RCC 7860 (cell line): ENCODE measurements around the gene GPA33.

Source experiments
- DNase-seq: peaks from one replicate; pipeline ENCODE4 v3.0.0-alpha.2; 2015; ENCODE audit warnings: low spot score
- FAIRE-seq: peaks from 2 replicates; lab custom pipeline; 2012; peaks lifted over from hg19 to GRCh38; lab: Jason Lieb, UNC

GPA33 gene

DNA sequence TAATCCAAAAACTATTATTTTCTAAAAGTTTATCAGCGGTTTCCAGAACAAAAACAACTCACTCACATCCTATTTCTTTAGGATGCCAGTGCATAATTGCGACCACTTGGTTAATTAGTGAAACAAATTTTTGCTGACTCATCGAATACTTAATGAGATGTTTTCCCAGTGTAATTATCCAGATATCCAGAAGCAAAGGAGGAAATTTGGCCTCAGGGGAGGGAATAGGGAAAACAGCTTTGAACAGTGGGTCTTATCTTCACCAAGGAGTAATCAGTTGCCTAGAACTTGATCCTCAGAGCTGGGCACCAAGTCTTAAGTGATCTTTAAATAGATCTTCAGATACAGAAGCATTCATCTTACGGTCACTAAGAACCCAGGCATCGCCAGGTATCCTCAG is 28.0 kb upstream of the GPA33 start:
- DNase-seq (no peak), FAIRE-seq (no peak)

DNA sequence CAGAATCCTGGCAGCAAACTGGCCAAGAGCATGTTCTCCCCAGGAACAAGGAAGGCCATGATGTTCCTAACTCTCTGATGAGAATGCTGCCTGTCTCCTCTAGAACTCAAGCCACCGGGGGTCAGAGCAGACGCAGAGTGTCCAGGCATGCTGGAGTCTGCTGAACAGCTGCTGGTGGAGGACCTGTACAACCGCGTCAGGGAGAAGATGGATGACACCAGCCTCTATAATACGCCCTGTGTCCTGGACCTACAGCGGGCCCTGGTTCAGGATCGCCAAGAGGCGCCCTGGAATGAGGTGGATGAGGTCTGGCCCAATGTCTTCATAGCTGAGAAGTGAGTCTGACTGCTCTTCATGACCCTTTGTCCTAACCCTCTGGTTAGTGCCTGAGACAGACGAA is 27.0 kb upstream of the GPA33 start:
- DNase-seq = no peak
- no peak for FAIRE-seq

DNA sequence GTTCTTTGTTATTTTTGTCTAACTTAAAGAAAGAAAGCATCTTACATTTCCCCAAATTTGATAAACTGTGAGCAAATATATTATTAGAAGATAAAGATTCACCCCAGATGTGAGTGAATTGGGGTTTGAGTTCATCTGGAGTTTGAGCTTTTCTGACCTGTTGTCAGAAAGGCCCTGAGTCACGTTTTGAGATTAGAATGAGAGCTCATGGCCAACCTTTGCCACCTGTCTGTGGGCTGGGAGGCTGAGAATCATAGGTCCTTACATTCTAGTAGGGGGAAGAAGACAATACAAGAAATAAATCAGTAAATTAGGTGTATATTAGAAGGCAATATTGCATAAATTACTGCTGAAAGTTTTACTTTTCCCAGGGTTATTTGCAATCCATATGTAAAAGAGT is 26.0 kb upstream of the GPA33 start:
- FAIRE-seq (no peak), DNase-seq (no peak)

DNA sequence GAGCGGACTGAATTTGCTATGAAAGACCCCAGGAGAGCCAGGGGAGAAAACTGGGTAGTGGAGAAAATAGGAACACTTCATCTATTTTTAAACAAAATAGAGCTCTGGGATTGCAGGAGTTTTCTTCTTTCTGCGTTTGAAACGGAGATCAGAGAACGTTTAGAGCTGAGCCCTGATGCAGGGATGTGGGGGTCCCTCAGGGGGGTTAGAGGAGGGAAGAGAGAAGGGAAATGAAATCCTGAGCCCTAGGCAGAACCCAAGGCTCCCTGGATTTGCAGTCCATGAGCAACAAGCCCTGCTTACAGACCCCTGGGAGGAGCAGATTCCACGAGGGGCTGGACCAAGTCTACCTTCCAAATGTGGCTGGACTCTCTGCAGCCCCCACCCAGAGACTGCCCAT is 25.5 kb upstream of the GPA33 start:
- DNase-seq = no peak
- no peak for FAIRE-seq

DNA sequence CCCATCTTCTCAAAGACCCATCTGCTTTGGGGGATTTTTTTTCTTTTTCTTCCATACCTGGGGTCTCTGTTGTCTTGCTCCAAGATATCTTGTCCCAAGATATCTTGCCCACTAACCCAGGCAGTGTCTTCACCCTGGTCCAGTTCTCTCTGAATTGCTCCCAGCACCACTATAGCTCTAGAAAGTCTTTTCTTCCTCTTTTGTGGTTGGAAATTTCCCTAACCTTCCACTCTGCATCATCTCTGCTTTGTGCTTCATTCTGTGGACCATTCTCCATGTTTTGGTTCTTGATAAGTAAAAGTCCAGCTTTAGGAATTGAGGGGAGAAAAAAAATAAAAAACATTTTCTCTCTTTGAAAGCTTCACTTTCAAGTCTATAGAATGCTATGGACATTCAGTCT is 24.5 kb upstream of the GPA33 start:
- FAIRE-seq (no peak), DNase-seq (no peak)

DNA sequence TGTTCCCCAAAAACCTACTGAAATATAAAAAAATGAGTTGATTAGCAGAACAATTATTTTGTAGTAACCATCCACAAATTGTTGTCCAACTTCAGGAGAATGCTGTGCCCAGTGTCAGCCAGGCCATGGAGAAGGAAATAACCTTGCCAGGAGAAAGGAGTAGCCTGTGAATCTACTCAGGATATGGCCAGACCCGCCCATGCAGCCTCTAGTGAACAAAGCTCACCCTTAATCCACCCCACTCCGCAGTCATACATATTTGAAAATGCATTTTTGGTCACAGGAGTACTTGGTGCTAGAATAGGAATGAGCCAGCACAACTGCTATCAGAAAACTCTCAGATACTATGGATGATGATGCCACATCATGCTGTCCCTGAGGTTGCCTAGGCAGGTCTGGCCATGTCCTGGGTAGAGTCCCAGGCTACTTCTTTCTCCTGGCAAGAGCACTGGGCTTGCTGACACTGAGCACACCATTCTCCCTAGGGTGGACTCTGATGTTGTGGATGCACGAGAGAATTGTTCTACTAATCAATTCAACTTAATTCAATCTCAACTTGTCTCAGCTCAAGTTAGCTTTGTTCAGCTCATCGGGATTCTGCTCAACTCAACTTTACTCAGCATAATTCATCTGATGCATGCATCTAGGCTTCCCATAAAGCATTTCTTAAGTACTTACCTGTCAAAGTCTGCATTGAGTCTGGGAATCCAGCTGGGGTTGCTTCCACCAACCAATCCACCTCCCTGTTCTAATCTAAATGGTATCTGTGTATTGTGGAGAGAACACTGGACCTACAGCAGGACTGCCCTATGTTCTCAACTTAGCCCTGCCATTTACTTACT is 21.9 kb upstream of the GPA33 start:
- no peak for DNase-seq
- FAIRE-seq = no peak

DNA sequence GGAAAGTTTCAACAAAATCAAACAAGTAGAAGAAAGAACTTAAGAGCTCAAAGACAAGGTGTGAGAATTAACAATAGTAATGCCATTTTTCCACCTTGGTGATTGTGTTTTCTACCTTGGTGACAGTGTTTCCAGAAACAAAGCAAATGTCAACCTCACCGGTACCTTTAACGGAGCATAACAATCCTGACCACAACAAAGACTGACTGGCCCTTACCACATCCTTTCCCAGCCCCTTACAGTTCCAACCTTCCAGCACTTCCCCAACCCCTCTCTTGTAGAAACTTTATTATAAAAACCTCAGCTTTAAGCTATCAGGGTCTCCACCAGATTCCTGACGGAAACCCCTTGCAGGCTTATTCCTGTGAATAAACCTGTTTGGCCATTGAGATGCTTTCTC is 20.4 kb upstream of the GPA33 start:
- peak; percentile 50 for DNase-seq
- FAIRE-seq = no peak

DNA sequence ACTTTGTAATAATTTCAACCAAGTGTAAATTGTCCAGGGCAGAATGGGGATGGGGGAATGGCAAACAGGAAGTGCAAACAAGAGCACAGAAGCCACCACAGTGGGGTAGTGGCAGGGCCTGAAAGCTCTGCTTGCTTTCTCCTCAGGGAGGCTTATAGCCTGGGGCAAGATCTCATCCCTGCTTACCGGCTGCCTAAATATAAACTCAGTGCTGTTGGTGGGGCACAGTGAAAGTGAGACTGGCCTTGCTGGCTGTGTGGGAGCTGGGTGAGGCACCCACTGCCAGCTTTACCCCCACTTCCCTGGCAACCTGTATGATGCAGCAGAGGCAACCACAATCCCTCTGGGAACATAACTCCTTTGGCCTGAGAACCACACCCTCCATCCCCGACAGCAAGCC is 18.9 kb upstream of the GPA33 start:
- no peak for FAIRE-seq
- no peak for DNase-seq

DNA sequence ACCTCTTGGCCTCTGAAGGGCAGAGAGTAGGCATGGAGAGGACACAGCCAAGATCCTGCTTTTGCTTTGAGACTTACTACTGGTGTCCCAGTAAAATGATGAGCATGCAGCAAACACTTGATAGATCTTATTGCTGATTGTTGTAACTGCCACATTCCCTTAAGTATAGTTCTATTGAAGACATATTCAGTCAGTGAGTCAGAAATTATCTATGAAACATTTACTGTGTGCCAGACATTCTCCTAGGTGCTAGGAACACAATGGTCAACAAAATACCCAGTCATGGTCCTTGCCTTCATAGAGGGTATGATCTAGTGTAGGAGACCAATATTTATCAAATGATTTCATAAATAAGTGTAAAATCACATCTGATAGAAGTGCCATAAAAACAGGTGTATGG is 17.3 kb upstream of the GPA33 start:
- FAIRE-seq (no peak), DNase-seq (peak; percentile 54)

DNA sequence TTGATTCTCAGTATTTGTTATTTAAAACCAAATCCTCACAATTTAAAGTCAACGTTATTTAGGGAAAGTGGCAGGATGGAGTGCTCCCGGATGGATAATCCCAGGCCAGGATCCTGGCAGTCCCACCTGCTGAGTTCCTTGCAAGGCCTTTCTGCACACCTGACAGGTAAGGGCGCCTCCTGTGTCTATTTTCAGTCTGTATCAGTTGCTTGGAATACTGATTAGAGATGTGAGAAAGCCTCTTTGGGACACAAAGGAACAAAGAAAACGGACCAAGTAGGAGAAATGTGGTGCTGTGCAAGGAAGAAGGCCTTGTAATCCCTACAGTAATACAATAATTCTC is 15.9 kb upstream of the GPA33 start:
- no peak for FAIRE-seq
- no peak for DNase-seq

DNA sequence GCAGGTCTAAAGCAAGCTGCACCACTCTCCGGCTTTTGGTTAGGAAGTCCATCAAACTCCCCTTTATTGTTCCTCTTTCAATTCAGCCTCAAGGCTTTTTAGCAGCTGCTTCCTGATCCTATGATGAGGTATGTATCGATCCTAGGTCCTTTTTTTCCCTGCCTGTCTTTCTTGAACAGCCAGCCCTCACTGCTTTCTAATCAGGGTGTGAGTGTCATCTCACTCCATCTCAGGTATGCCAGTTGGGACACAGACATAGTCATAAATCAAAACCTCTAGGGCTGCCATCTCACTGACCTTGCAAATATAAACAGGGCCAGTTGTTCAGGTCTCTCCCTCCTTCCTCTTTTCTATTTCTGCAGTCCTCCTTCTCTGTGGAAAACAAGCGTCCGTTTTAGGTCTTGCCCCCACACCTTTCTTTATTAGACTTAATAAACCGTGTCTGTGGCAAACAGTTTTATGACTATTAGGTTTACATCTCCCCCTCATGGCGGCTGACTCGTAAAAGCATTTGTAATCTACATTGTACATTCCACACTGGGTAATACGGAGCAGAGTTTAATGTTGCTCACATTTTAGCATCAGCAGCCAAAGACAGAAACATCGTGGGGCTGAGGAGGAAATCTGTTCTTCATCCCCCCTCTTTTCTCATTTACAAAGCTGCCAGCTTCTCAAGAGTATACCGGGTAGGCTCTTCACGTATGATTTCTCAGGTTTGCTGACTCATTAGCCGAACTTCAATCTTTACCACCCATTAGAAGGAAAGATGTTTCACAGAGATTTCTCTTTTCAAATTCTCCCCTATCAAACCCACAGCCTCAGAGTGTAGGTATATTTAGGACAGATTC is 15.3 kb upstream of the GPA33 start:
- FAIRE-seq (no peak), DNase-seq (no peak)

DNA sequence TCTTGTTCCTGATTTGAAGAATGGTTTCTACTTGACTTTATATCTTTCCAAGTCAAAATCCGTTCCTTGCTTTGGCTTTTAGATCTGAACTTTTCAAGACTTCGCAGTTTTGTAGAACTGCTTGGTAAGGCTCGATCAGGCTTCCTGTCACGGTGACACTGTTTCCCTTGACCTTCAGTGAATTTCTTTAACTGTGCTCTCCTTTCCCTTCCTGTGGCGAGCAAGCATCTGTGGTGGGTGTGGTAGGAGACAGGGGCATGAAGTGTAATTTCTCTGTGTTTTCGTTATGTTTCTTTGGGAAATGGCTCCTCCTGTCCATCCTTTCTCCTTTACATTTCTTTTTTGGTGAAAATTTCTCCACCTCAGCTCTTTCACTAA is 14.1 kb upstream of the GPA33 start:
- FAIRE-seq = no peak

DNA sequence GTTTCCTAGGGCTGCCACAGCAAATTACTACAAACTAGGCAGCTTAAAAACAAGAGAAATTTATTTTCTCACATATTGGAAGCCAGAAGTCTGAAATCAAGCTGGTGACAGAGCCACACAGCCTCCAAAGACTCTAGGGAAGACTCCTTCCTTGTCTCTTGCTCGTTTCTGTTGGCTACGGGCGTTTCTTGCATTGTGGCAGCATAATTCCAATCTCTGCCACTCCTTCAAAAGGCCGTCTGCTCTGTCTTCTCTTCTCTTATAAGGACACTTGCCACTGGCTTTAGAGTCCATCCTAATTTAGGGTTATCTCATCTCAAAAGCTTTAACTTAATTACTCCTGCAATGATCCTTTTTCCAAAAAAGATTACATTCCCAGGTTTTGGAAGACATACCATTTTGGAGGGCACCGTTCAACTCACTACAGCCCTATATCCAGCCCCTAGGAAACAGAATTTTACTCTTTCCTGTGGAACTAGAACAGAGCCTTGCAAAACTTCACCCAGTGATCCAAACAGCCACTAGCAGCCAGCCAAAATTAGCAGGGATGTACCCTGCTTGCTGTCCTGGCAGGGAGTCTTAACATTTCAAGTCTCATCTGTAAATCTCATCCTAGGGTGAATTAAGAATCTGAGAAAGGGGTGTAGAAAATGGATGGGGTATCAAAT is 12.9 kb upstream of the GPA33 start:
- DNase-seq (no peak), FAIRE-seq (no peak)

More for the DNA sequence above, 14.1 kb upstream of the GPA33 start:
- DNase-seq = no peak

DNA sequence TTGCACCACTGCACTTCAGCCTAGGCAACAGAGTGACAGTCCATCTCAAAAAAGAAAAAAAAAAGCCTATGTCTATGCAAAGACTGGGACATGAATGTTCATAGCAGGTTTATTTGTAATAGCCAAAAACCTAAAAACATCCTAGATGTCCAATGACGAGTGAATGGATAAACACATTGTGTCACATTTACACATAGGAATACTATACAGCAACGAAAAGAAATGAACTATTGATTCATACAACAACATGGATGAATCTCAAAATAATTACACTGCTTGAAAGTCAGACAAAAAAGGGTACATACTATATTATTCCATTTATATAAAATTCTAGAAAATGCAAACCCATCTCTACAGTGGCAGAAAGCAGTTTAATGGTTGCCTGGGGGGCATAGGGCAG is 11.6 kb upstream of the GPA33 start:
- no peak for DNase-seq
- no peak for FAIRE-seq

DNA sequence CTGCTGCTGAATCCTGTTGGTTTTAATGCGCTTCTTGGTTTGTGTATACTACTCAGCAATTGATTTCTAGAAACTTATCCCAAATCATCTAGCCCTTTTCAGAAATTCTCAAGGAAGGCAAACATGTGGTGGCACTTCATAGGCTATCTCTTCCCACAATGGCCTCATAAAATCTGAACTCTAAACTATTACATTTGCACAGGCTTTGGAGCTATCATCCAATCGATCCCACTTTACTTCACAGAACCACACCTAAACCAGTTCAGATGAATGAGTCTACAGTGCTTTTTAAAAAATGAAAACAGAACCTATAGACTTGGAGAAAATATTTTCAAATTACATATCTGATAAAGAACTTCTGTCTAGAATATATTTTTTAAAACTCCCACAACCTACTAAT is 10.6 kb upstream of the GPA33 start:
- DNase-seq (no peak), FAIRE-seq (no peak)

DNA sequence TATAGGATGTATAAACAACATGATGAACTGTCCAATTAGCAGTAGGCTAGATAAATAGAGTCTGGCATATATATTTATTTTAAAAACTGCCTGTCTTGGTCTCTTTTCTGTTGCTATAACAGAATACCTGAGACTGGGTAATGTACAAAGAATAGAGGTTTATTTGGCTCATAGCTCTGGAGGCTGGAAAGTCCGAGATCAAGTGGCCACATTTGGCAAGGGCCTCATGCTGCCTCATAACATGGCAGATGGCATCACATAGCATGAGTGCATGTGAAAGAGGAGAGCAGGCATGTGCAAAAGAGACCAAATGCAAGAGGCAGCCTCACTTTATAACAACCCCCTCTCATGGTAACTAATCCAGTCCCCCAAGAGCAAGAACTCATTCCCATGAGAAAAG is 9.7 kb upstream of the GPA33 start:
- FAIRE-seq (no peak), DNase-seq (no peak)

DNA sequence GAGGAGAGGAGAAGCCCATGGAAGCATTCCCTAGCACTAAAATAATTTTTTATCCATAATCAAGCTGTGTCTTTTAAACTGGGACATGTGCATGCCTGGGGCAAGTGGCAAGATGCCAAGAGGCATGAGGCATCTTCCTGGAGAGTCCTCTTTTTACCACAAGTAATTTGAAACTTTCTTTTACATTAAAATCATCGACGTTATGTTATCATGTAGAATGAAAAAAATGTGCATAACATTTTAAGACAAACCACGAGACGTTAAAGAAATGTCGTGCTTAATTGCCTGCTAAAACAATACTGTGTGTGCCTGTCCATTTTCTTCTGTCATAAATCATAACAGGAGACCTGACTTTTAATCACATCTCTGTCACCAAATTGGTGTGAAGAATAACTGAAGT is 5.2 kb upstream of the GPA33 start:
- peak; percentile 36 for DNase-seq
- peak; percentile 60 for FAIRE-seq

DNA sequence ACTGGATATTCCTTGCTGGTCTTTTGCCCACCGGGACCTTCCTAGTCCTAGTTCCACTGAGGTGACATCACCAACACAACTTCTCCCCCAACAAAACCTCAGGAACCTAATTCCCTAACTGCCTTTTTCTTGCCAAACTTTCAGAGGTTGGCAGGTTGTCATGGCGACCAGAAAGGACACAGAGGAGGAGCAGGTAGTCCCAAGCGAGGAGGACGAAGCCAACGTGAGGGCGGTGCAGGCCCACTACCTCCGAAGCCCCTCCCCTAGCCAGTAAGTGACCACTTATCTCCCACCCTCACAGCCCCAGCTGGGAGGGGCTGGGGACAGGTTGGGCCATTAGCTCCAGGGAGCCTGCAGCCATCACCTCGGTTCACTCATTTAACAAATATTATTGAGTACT is 4.5 kb upstream of the GPA33 start:
- DNase-seq (no peak), FAIRE-seq (no peak)

DNA sequence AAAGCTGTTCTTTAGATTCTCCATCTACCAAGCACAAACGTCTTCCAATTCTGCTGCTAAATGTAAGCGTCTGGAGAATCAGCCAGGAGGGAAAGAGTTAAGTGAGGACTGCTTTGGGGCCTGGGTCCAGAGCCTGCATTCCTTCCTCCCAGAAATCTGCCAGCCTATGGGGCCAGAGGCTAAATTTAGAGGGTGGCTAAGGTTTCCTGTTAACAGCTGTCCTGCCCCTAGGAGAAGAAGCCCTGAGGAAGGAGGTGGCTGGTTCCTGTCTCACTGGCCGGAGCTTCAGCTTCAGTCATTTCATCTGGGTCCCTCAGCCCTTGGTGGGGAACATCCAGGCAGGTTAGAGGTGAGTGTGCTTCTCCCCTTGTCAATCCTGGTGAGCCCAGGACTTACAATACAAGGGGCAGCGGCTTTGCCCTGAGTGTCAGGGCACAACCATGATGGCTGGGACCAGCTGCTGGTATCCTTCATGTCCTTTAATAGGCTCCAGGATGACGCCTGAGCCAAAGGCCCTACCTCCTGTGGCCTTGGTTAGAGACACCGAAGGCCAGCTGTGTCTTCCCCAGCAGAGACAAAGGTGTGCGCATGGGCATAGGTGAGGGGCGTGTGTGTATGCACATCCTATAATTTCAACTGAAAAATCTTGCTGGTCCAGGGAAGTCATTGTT is 3.8 kb upstream of the GPA33 start, which contains the start of gene STYXL2:
Gene STYXL2, plus strand, starts transcription at position 230 of the 671 bp plus-strand sequence. CDS start 775 bp downstream, outside the sequence.
- DNase-seq (no peak), FAIRE-seq (no peak)

DNA sequence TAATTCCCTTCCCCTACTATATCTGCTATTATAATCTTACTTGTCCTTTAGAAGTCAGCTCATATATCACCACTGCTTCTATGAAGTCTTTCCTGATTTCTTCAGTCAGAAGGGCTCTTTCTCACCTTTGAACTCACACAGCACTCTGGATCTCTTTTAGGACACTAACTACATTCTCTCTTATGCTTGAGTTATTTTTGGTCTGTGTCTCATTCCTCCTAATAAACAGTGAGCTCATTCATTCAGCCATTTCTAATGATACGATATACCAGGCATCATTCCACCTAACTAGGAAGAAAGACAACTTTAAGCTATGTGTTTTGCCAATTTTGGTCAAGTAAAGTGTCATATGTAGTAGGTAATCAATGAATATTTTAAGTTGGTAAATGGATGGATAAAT is 2.5 kb upstream of the GPA33 start:
- FAIRE-seq (no peak), DNase-seq (no peak)

DNA sequence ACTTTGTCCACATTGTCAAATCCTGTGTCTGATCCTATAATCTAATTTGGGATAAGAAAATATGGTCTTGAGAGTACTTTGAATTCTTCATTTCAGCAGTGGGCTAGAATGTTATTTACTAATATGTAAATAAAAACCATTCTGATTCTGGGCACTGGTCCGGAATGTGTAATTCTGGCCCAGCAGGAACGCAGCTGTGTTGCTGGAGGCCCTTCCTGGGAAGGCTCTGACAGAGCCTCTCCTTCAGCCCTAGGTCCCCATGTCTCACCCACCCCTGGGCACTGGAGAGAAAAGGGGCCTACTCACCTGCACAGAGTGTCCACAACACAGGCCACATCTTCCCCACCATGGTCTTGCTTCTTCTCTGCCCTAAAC is 251 bp downstream of the GPA33 start:
- DNase-seq (no peak), FAIRE-seq (no peak)
